ENCODE results near the gene GAPT.

Gene GAPT

GRCh38 chr5:58491216-58491892 is at the start of gene GAPT:
GAPT (plus strand) TSS chr5:58491435; CDS start chr5:58494537, 3,102 bp downstream.
- no peak for DNase-seq

GRCh38 chr5:58444805-58445204 is 46.4 kb upstream of the GAPT start:
- DNase-seq, result no peak

GRCh38 chr5:58446024-58446423 is 45.2 kb upstream of the GAPT start:
- DNase-seq, result no peak

GRCh38 chr5:58447226-58447625 is 44.0 kb upstream of the GAPT start:
- DNase-seq, result no peak

DNA sequence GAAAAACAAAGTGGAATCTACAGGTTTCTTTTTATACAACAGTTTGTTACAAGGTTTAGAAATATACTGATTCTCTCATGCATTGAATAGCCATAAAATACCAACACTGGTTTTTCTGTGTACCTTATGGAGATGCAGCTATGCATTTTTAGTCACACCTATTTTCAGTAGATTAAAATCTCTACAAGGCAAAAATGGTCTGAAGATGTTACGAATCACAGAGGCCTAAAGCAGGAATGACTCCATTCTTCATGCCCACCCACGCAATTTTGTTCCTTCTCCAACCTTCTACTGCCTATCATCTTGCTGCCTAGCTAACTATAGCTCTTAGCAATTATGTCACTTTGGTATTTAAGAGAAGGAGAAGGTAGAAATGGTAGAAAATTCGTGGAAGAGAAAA is 41.2 kb upstream of the GAPT start:
- no peak for DNase-seq

- no peak for DNase-seq
These were observed 40.2 kb upstream of the GAPT start for GRCh38 chr5:58450811-58451629.

GRCh38 chr5:58451732-58452565 is 39.3 kb upstream of the GAPT start:
- no peak for DNase-seq

DNA sequence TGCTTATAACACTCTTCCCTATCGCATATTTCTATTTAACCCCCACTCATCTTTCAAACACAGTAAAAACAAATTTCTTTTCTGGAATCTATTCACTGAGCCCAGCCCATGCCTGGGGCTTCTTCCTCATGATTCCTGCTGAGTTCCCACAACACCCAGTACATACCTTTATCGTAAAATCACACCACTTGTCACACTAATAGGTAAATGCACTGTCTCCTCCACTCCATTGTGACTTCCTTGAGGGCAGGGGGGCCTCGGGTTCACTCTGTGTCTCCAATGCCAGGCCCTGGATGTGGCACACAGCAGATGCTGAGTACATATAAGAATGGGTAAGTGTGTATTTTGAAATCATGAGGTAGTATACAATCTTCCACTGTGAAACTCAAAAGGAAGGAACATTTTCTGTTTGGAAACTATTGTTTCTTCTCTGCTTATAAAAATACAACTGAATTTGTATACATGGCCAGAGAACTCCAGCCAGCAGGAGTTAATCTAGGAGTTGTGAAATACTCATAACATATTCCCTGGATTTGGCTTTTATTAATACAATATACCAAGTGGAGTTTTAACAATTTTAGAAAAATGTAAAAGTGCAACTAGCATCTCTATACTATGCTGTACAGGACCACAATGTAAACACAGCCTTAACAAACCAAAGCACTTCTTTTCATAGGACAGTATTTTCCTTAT is 38.5 kb upstream of the GAPT start:
- DNase-seq, result no peak

GRCh38 chr5:58453306-58453705 is 37.9 kb upstream of the GAPT start:
- no peak for DNase-seq

GRCh38 chr5:58454025-58454424 is 37.2 kb upstream of the GAPT start:
- no peak for DNase-seq

- DNase-seq, result no peak
These were observed 36.2 kb upstream of the GAPT start for GRCh38 chr5:58455066-58455465.

GRCh38 chr5:58455480-58455879 is 35.8 kb upstream of the GAPT start:
- DNase-seq, result no peak

DNA sequence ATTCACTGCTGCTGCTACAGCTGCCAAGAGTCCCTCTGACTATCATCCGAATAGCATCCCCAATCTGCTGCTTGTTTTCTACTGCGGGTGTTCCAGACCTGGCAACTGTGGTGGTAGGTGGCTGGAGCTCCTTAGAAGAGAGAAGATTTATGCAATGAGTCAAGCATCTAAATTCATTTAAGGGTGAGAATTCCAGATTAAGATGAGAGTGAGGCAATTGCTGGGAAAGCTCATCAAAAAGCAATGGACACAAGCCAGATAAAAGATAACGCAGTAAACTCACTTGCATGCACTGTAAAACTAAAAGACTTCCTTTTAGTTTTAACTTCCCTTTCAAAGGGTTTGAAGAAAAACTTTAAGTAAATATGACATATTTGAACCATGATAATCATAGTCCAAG is 35.2 kb upstream of the GAPT start:
- DNase-seq, result no peak

DNA sequence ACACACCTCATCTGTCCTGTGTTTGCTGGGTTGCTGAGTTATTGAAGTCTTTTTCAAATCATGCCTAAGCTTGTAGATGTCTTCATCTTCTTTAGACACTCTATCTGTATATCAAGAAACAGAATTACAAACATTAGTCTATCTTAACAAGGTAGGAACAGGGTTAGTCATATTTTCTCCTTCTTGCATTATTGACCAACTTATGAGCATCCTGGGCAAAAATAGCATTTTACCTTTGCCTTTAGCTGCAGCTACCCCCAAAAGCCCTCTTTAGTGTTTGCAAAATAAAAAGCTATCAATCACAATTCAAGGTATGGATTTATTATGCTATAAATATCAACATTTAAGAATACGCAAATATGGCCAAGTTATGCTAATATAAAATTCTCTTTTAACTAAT is 34.7 kb upstream of the GAPT start:
- DNase-seq, result no peak

DNA sequence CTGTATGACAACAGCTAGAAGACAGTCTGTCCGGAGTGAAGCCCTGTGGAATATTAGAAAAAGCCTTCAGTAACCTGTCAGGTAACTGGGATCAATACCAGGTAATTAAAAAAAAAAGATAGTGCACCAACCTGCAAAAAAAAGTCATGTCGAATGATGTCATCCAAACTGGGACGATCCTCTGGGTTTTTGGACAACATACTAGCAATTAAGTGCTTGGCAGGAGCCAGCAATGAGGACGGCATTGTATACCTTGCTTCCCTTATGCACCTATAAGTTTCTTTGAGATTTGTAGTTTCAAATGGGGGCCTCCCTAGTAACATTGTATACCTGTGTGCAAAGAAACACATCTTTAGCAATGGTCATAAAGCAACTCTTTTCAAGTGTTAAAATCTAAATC is 34.2 kb upstream of the GAPT start:
- no peak for DNase-seq

- no peak for DNase-seq
These were observed 33.0 kb upstream of the GAPT start for GRCh38 chr5:58458141-58458742.

DNA sequence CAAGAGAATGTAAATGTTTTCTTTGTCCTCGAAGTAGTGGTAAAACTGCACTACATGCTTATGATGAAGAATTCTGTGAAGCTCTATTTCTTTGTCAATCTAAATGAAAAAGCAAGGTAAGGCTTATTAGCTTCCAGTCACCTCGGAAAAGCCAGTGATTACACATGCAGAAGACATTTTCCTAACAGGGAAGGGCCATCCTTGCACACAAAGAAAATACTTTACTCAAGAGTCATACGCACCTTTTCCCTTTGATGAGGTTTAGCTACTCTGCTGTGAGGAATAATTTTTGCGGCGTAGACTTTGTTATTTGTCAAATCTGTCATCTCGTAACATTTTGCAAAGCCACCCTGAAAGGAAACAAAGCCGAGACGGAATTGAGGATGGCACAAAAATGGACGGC is 32.5 kb upstream of the GAPT start:
- DNase-seq, result no peak

GRCh38 chr5:58459146-58460001 is 31.9 kb upstream of the GAPT start:
- DNase-seq, result no peak

- DNase-seq, result peak; percentile 91
These were observed 31.1 kb upstream of the GAPT start, which contains the start of gene PLK2 for GRCh38 chr5:58460002-58460731. PLK2 (minus strand) TSS chr5:58460086; CDS start chr5:58459959, 127 bp downstream.

GRCh38 chr5:58460732-58461286 is 30.4 kb upstream of the GAPT start:
- peak; percentile 89 for DNase-seq
